Choroid plexus epithelial cell (primary cell): ENCODE measurements around the gene CAPN2.
"Not testable (repeated sequence)": the region's sequence is repeated elsewhere in the genome, so short reads cannot be mapped to it uniquely, and the experiment has no call there.

ENCODE experiments used
- DNase-seq: peaks from one replicate; pipeline ENCODE4 v3.0.0-alpha.2; 2010; ENCODE audit warnings: low read depth
- H3K4me3 ChIP-seq: 2 replicates; pipeline ENCODE4 v1.5.1; 2011; ENCODE audit warnings: low read depth, mild to moderate bottlenecking, control low read depth, low read length, moderate library complexity
- CTCF ChIP-seq: conservative IDR thresholded peaks from 2 replicates; pipeline ENCODE4 v1.5.1; 2011; ENCODE audit warnings: low read depth, mild to moderate bottlenecking, control low read depth, inconsistent platforms, low read length, moderate library complexity

Gene CAPN2

GRCh38 chr1:223811634-223812101, 99.3 kb downstream of the CAPN2 start:
- peak; percentile 72 for DNase-seq
- peak; percentile 58 for TF ChIP-seq CTCF
- H3K4me3 ChIP-seq, result no peak overlapping the region

- TF ChIP-seq CTCF, result no peak
- no peak overlapping the region for H3K4me3 ChIP-seq
- DNase-seq, result no peak
Observed at GRCh38 chr1:223813645-223814044, 101.3 kb downstream of the CAPN2 start.

GRCh38 chr1:223815020-223815853, 102.9 kb downstream of the CAPN2 start:
- H3K4me3 ChIP-seq, result no peak overlapping the region
- no peak for DNase-seq
- no peak for TF ChIP-seq CTCF

- no peak overlapping the region for H3K4me3 ChIP-seq
- DNase-seq, result peak; percentile 62
- no peak for TF ChIP-seq CTCF
Observed at GRCh38 chr1:223815865-223816264, 103.5 kb downstream of the CAPN2 start.

- not testable (repeated sequence) for DNase-seq, H3K4me3 ChIP-seq
Observed at GRCh38 chr1:223817265-223817664, 104.9 kb downstream of the CAPN2 start.

- peak; percentile 73 for DNase-seq
- TF ChIP-seq CTCF, result no peak
- H3K4me3 ChIP-seq, result no peak overlapping the region
Observed at GRCh38 chr1:223819730-223820514, 107.6 kb downstream of the CAPN2 start.

GRCh38 chr1:223820515-223820858, 108.1 kb downstream of the CAPN2 start:
- no peak overlapping the region for H3K4me3 ChIP-seq
- no peak for DNase-seq
- TF ChIP-seq CTCF, result no peak
